ENCODE results near the gene SMIM30.

The SMIM30 gene

DNA sequence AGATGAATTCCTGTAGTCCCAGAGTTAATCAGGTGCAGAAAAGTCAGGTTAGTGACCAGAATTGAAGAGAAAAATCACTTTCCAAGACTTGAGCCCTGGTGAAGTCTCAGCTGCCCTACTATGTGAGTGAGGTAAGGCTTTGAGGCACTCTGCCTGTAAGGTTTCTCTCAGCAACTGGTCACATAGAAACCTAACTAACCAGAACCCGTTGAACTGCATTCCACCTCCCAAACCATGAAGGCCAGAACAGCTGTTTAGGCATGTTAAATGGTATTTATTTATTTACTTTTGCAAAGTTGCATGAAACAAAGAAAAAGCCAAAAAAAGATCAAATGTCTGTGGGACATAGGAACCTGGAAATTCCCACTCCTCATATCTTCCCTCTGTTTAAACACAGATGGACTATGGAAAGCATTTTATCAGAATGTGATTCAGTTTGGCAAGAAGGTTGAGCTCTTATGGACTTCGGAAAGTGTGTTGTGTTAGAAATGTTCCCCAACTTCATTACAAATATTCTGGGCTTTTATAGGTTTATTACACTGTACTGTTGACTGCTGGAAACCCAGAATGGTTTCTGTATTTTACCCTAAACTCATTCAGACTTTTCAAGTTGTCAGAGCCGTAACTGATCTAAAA, 19.0 kb downstream of the SMIM30 start:
- DNase-seq: no peak

DNA sequence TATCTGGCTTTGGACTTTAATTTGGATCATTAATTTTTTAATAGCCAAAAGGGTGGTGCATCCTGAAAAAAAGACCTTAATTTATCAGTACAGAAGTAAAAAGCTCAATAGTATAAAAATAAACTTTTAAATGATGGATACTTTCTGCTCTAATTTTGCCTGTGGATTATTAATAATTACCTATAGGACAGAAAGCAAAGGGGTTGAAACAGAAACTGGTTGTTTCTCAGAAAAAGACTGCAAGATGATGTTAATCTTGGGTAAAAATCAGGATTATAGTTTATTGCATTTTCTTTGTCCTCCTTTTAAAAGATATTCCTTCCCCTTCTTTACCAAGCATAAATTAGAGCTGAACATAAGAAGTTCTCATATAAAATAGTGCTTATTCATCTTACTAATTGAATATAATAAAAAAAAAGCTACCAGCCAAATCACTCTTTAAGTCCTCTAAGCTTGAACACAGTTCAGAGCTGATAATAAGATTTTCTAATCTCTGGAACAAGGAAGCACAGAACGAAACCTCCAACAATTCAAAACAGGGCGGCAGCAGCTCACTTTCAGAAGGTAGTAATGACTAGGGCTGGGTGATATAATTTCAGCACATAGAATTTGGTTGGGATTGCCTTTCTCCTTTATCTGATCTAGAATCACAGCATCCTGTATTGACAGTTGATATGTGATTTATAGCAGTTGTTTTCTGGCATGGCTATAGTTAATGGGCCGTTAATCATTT, 23.7 kb downstream of the SMIM30 start:
- DNase-seq: no peak

DNA sequence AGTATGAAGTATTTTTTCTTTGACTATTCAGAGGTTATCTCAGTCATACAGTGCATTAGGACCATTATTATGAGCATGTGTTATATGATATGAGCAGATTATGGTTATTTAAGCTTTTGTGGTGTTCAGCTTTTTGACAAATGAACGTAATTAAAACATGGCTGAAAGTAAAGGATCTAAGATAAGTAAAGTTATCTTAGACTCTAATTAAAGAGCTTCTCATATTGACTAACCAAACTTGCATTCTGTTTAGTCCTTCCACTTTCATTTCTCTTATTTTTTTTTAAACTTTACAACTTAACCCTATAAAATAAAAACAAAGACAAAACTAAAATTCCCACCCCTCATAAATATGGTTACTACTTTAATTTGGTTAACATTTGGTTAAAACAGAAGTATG, 24.8 kb downstream of the SMIM30 start:
- DNase-seq: no peak

DNA sequence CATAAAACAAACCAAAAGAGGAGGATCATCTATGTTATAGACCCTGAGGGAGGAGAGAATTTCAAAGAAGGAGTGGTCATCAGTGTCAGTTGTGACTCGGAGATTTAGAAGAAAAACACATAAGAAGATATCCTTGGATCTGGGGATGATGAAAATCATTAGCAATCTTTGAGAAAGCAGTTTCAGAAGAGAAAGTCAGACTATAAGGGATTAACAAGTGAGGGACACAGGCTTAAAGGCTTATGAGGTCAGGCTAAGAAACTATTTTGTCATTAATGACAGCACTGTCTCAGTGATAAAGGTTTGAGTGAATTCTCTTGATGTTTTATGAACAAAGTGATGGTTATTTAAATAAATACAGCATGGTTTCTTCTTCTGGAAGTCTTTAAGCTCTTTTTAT, 25.6 kb downstream of the SMIM30 start:
- DNase-seq: peak; percentile 14

DNA sequence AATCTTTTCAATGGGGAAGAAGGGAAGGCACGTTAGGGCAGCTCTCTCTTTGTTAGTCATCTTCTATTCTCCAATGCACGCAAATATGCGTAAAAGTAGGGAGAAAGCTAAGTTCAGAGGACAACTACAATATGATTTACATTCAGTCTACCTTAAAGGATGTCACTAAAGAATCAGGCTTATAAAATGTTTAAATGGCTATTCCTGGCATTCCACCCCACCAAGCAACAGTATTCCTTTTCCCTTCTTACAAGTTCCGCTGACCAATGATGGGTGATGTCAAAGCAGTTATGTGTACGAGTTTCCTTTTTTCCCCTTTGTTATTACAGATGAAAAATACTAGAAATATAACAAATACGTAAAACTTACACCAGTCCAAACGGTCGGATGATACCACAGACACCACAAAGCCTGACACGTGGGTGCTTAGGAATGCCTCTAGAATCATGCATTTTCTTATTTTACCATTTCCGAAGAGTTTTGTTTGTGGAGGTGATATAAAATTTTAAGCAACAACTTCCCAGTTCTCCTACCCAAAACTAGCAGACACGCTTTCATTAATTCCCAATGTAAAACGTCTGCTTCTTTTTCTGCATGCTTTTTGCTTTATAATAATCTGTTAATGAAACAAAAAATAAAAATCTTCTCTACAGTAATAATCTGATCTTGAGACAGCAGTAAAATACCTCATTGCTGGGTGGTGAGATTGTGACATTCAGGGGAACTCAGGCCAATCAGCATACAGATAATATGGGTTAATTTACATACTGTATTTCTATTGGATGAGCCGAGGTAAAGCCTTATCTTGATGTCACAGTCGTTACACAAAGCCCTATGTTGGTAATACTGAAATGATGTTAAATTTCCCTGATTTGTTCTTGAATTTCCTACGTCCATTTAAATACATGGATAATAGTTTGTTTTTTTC, 31.0 kb downstream of the SMIM30 start:
- DNase-seq: peak; percentile 90

DNA sequence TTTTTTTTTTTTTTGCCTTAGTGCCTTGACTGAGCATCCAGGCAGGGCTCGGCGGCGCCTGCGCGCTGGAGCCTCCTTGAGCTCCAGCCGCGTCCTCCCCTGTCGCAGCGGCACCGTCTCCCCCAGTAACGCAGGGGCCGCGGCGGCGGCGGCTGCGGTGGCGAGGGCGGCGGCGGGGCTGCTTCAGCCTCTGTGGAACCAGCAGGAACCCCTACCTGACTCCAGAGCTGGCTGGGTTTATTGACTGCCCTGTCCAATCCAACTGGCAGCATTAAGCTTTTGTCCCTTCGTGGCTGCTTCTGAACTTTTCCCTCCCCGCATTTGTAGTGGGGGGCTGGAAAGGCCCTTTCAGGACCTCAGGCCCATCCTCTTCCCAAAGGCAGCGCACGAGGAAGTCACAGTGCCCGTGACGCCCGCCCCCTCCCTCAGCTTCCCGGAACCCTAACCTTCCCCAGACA, 31.9 kb downstream of the SMIM30 start, which contains the start of gene GPR85:
Gene GPR85, minus strand, starts transcription at position 397 of the 458 bp plus-strand sequence. CDS start 2,106 bp downstream, outside the sequence.
- DNase-seq: peak; percentile 71

DNA sequence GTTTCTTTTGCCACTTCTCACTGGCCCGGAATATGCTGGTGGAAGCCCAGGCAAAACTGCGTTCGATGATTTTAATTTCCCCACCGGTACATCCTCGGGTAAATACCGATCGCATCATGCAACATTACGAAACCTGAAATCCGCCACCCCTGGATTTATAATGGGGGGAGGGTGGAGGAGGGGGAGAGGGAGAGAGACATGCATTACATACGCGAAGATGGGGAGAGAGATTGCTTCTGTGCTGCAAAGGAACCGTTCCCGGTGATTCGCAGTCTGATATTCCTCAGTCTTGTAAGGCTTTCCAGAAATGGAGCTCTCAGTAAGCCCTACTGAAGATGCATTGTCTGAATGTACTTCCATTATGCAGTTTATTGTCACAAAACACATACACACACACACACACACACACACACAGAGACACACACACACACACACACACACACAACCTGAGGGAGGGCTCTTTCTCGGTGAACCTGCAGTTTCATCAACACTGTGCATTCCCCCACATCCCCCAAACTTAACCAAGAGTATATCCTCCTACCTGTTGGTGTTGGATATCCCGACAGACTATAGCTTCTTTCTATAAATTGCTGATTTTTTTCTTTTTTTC, 32.5 kb downstream of the SMIM30 start:
- DNase-seq: peak; percentile 29

DNA sequence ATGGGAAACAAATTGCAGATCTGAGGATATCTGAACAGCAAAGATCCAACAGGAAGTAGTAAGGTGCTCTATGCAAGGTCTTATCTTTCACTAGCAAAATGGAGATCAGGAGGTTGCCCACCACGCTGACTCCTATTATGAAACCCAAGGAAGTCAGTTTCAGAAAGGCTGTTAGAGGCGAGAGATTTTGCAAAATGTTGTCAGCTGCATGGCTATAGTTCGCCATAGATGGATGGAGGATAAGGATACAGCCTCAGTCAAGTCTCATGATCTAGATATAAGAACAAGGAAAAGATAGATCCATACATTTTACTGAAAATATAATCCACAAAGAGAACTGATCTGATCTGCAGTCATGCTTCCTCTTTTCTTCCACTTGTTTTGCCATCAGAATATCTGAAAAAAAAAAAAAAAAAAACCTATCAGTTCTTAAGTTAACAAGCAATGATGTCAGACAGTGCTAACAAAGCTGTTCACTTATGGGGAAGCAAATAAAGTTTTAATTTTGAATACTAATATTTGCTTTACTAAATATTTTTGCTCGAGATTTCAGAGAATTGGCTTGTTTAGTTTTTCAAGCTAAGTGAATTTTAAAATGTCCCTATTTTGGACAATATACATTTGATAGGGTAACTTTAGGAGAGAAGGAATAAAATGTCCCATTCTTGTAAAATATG, 33.7 kb downstream of the SMIM30 start:
- no peak for DNase-seq

DNA sequence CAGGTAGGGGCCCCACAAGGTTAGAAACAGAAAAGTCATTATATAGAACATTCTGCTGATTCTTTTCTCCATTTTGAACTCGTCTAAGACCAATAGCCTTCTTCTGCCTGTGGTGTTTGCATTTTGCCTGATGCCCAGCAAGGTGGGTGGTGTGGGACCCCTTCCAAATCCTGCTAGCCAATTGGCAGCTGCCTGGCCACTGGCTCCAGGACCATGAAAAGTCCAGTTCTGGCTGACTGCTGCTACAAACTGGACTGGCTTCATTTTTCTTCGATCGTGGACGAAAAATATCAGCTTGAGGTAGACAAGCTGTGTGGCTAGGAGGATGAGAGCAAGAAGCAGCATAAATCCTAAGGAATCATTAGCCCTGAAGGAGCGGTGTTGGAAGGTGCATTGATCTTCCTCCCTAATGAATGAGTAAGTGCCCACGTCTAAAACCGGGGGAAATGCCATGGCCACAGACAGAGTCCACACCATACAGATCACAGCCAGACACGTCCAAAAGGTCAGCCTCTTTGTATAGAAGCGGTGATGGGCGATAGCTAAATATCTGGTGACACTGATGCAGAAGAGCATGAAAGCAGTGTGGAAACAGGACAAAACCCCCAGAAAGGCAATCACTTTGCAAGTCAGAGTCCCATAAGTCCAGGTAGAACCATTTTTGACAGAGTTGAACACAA, 34.4 kb downstream of the SMIM30 start:
- DNase-seq: no peak

DNA sequence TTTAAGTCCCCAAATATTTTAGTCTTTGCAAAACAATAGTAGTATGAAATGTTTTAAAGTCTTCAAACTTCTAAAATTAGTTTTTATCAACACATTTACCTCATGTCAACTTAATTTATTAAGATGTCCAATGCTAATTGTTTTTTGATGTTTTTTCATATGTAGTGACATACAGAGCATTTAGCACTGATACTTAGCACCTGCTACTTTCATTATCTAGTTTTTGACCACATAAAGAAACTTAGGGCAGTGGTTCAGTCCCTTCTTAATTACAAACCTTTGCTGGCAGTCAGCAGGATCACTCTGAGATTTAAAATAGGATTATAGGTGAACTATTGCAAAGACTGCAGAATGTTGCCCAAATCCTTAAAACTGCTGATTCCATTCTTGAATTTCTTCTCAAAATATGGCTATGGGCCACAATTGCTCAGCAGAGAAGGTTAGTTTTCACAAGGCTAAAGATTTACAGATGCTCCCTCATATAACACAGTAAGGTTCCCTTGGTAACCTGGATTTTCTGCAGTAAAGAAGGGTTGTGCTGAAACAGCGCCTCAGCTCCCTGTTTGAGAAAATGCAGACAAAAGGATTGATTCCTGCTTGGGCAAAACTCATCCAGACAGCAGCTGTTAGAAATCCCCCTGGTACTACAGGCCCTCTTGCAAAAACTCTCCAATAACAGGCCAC, 35.1 kb downstream of the SMIM30 start:
- no peak for DNase-seq

DNA sequence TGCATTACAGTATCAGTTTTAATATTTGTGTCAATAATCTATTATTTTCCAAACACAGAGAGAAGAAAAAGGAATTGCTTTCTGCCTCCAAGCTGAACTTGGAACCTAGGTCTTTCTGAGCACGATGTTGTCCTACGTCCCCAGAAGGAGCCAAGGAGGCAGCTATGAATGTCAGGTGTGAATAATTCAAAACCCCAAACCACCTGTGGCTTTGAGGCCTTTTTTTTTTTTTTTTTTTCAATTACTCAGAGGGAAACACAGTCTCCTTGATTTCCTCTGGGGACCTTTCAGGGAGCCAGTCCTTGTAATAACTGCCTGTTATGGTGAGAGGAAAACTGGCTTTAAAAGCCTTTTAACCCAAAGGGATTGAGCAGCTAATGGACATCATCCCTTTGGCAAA, 40.0 kb downstream of the SMIM30 start:
- DNase-seq: no peak

DNA sequence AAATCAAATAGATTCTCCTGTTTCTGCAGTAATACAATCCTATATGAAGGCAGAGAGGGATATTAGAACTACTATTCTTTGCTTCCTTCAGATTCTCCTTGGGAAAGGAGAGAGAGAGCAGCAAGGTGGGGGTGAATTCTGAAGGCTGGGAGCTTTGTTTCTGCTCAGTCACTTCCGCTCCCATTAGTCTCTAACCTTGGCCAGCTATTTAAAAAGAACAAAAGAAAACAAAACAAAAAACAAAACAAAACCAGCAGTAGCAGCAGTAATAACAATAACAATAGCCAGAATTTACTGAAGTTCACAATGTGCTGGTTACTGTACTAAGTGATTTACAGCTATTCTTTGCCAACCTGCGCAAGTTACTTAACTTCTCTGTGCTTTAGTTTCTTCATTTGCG, 41.7 kb downstream of the SMIM30 start:
- DNase-seq: no peak

DNA sequence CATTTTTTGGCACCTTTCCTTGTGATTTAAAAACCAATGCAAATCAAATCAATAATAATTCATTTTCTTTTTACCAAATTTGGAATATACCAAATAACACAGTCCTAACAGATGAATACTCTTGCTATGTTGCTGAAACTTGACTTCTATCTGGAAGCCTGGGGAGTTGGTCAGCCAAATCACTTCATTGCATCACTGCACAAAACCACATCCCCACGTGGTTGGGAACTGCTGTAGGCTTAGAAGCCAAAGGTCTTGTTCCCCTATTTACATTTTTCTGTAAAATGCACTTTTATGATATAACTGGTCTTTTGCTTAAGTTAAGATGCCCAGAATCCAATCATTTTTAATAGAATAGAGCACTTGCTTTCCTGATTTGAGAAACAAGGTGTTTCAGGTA, 46.9 kb downstream of the SMIM30 start:
- DNase-seq: peak; percentile 11
